MCF 10A (cell line): Measurements from ENCODE around the gene FMOD. TPM values are rescaled to one million over a fixed set of nuclear protein-coding genes. Genes with fewer than 3 reads are reported as not detected.
A peak's percentile ranks its signal among the peaks of the same experiment; 100 is the strongest.

Experiments used
- BruUV-seq: library from RNA; stranded (reverse); fragments of 400-500 nt; replicated peaks from 2 replicates; lab custom pipeline; 2021; lab: Mats Ljungman, UMichigan
- CTCF ChIA-PET: fragments of 300-600 bp; sonication (Branson Sonifier 250); formaldehyde crosslinking; extraction: SDS; loops from one replicate; lab custom pipeline; 2021; ENCODE audit warnings: antibody characterized with exemption, inconsistent platforms; lab: Yijun Ruan, JAX
- POLR2A ChIA-PET: fragments of 300-600, 350-650 bp; sonication (Branson Sonifier 250); formaldehyde crosslinking; extraction: SDS; loops from one replicate; lab custom pipeline; 2020; ENCODE audit warnings: antibody characterized with exemption, inconsistent platforms; lab: Yijun Ruan, JAX
- DNase-seq: peaks from one replicate; pipeline ENCODE4 v3.0.0-alpha.2; 2018; ENCODE audit not compliant: unreplicated experiment
- H3K27ac Mint-ChIP-seq: one replicate; pipeline ENCODE4 v1.8.0; 2022; ENCODE audit warnings: mild to moderate bottlenecking, low read depth, mixed read lengths; ENCODE audit not compliant: unreplicated experiment
- H3K27me3 Mint-ChIP-seq: one replicate; pipeline ENCODE4 v1.8.0; 2022; ENCODE audit warnings: mixed read lengths; ENCODE audit not compliant: insufficient read depth, unreplicated experiment
- H3K36me3 Mint-ChIP-seq: one replicate; pipeline ENCODE4 v1.8.0; 2022; ENCODE audit warnings: mild to moderate bottlenecking, moderate library complexity, mixed read lengths; ENCODE audit not compliant: insufficient read depth, unreplicated experiment
- H3K4me1 Mint-ChIP-seq: one replicate; pipeline ENCODE4 v1.8.0; 2022; ENCODE audit warnings: mixed read lengths; ENCODE audit not compliant: insufficient read depth, unreplicated experiment
- H3K4me3 Mint-ChIP-seq: one replicate; pipeline ENCODE4 v1.8.0; 2022; ENCODE audit warnings: mild to moderate bottlenecking, moderate library complexity, mixed read lengths; ENCODE audit not compliant: unreplicated experiment
- H3K9me3 Mint-ChIP-seq: one replicate; pipeline ENCODE4 v1.8.0; 2022; ENCODE audit warnings: mixed read lengths; ENCODE audit not compliant: unreplicated experiment
- CTCF ChIP-seq: fragments of 200-600 bp; IDR thresholded peaks from one replicate; pipeline ENCODE4 v1.8.0; 2022; ENCODE audit warnings: antibody characterized with exemption, mild to moderate bottlenecking; ENCODE audit not compliant: unreplicated experiment
- intact Hi-C: fragments of 100-400 bp; cut with micrococcal nuclease; formaldehyde crosslinking; loops from 2 replicates; pipeline ENCODE4 v1.14.1; 2022
- total RNA-seq: library from RNA; stranded (reverse); gene quantifications from 2 replicates; pipeline ENCODE4 v1.2.3, GENCODE V29; 2022

Gene FMOD
- total RNA-seq, 1 experiment from 2014 or later = not detected

GRCh38 chr1:203325026-203325417 is 25.9 kb downstream of the FMOD start:
- ChIA-PET CTCF (interaction anchor here (0.6 to 9.5 kb wide), 7 partner anchors 9 to 55 kb away, joined by 3 to 187 read pairs (median 32); no protein-coding TSS in a partner anchor), POLR2A (interaction anchor here (0.9 to 9.5 kb wide), 4 partner anchors 8 to 17 kb away, joined by 3 to 238 read pairs (median 3); partner anchors contain the start of gene BTG2)
- TF ChIP-seq CTCF = no peak
- H3K4me3 Mint-ChIP-seq = no peak overlapping the region
- H3K36me3 Mint-ChIP-seq = no peaks in the 10 kb centered on the region
- H3K27me3 Mint-ChIP-seq = peaks cover 16% of the 10 kb centered on the region
- intact Hi-C loops = loop anchor here (5.0 kb wide), 1 partner anchor 288 kb away; no protein-coding TSS in a partner anchor
- no peak for DNase-seq
- H3K9me3 Mint-ChIP-seq = no peaks in the 10 kb centered on the region
- no peak overlapping the region for H3K27ac Mint-ChIP-seq
- H3K4me1 Mint-ChIP-seq = peaks cover 31% of the 10 kb centered on the region
- BruUV-seq = no TSS peak

- Mint-ChIP-seq H3K27ac (no peak overlapping the region), H3K27me3 (peaks cover 22% of the 10 kb centered on the region), H3K4me1 (peaks cover 31% of the 10 kb centered on the region), H3K9me3 (no peaks in the 10 kb centered on the region), H3K36me3 (no peaks in the 10 kb centered on the region), H3K4me3 (no peak overlapping the region)
- TF ChIP-seq CTCF = no peak
- BruUV-seq = no TSS peak
- no peak for DNase-seq
- intact Hi-C loops = loop anchor here (5.0 kb wide), 1 partner anchor 287 kb away; no protein-coding TSS in a partner anchor
- ChIA-PET CTCF (interaction anchor here (0.6 to 9.5 kb wide), 9 partner anchors 8 to 285 kb away, joined by 3 to 187 read pairs (median 4); no protein-coding TSS in a partner anchor), POLR2A (interaction anchor here (0.5 to 9.5 kb wide), 7 partner anchors 8 to 1192 kb away, joined by 3 to 238 read pairs (median 3); partner anchors contain the start of genes BTG2 and MDM4)
These were observed 26.6 kb downstream of the FMOD start for GRCh38 chr1:203324105-203325025.

- CTCF ChIA-PET = interaction anchor here (0.6 to 9.5 kb wide), 7 partner anchors 15 to 284 kb away, joined by 3 to 187 read pairs (median 5); no protein-coding TSS in a partner anchor
- BruUV-seq = no TSS peak
- Mint-ChIP-seq H3K9me3 (no peaks in the 10 kb centered on the region), H3K36me3 (no peaks in the 10 kb centered on the region), H3K4me3 (no peak overlapping the region), H3K4me1 (peaks cover 31% of the 10 kb centered on the region), H3K27ac (no peak overlapping the region), H3K27me3 (peaks cover 30% of the 10 kb centered on the region)
- no peak for TF ChIP-seq CTCF
- intact Hi-C loops = no loop called here
- DNase-seq = peak; percentile 27
- POLR2A ChIA-PET = interaction anchor here (0.5 to 9.5 kb wide), 4 partner anchors 9 to 572 kb away, joined by 3 to 238 read pairs (median 3); partner anchors contain the start of gene BTG2
These were observed 27.3 kb downstream of the FMOD start for GRCh38 chr1:203323587-203323986.
